H9 (cell line): Measurements from ENCODE around the gene GSG1L. TPM values are rescaled to one million over a fixed set of nuclear protein-coding genes. Genes with fewer than 3 reads are reported as not detected.

Experiments used
- DNase-seq: peaks from one replicate; pipeline ENCODE4 v3.0.0-alpha.2; 2017
- H2AFZ ChIP-seq: one replicate; pipeline ENCODE4 v1.6.1; 2013; ENCODE audit warnings: mild to moderate bottlenecking, low read length, control low read depth, moderate library complexity
- H2AK5ac ChIP-seq: 2 replicates; pipeline ENCODE4 v1.6.1; 2013; ENCODE audit warnings: low read length, control low read depth, mixed read lengths; ENCODE audit not compliant: insufficient read length
- H2BK120ac ChIP-seq: one replicate; pipeline ENCODE4 v1.6.1; 2013; ENCODE audit warnings: low read depth, mild to moderate bottlenecking, low read length, control low read depth, inconsistent platforms; ENCODE audit not compliant: poor library complexity, severe bottlenecking
- H2BK12ac ChIP-seq: 2 replicates; pipeline ENCODE4 v1.6.1; 2013; ENCODE audit warnings: low read length, control low read depth, mixed read lengths, low read depth; ENCODE audit not compliant: insufficient read length
- H2BK15ac ChIP-seq: 2 replicates; pipeline ENCODE4 v1.6.1; 2013; ENCODE audit warnings: low read depth, low read length, control low read depth
- H2BK20ac ChIP-seq: one replicate; pipeline ENCODE4 v1.6.1; 2013; ENCODE audit warnings: low read depth, mild to moderate bottlenecking, low read length, control low read depth, inconsistent platforms; ENCODE audit not compliant: poor library complexity, severe bottlenecking
- H2BK5ac ChIP-seq: 2 replicates; pipeline ENCODE4 v1.6.1; 2013; ENCODE audit warnings: low read length, control low read depth, mixed read lengths; ENCODE audit not compliant: insufficient read length
- H3K14ac ChIP-seq: 2 replicates; pipeline ENCODE4 v1.6.1; 2013; ENCODE audit warnings: low read length, control low read depth; ENCODE audit not compliant: insufficient read depth
- H3K18ac ChIP-seq: 2 replicates; pipeline ENCODE4 v1.6.1; 2013; ENCODE audit warnings: low read depth, mild to moderate bottlenecking, mixed read lengths, low read length, control low read depth; ENCODE audit not compliant: insufficient read length
- H3K23ac ChIP-seq: 2 replicates; pipeline ENCODE4 v1.6.1; 2013; ENCODE audit warnings: low read length, control low read depth, mixed read lengths, low read depth; ENCODE audit not compliant: insufficient read length
- H3K23me2 ChIP-seq: 2 replicates; pipeline ENCODE4 v1.6.1; 2013; ENCODE audit warnings: low read depth, mild to moderate bottlenecking, mixed read lengths, low read length, control low read depth; ENCODE audit not compliant: insufficient read length, poor library complexity, severe bottlenecking
- H3K27ac ChIP-seq: 2 replicates; pipeline ENCODE4 v1.5.1; 2013; ENCODE audit warnings: low read length, control low read depth, mixed read lengths, low read depth; ENCODE audit not compliant: insufficient read length
- H3K27me3 ChIP-seq: 2 replicates; pipeline ENCODE4 v1.6.1; 2013; ENCODE audit warnings: low read length, control low read depth, inconsistent platforms; ENCODE audit not compliant: insufficient read depth
- H3K4ac ChIP-seq: 2 replicates; pipeline ENCODE4 v1.6.1; 2013; ENCODE audit warnings: low read depth, mild to moderate bottlenecking, control low read depth, inconsistent platforms, low read length, moderate library complexity
- H3K4me1 ChIP-seq: 2 replicates; pipeline ENCODE4 v1.6.1; 2013; ENCODE audit warnings: low read length, control low read depth, inconsistent platforms; ENCODE audit not compliant: insufficient read depth
- H3K4me2 ChIP-seq: 2 replicates; pipeline ENCODE4 v1.6.1; 2013; ENCODE audit warnings: low read length, control low read depth, mixed read lengths; ENCODE audit not compliant: insufficient read length, insufficient read depth
- H3K56ac ChIP-seq: 2 replicates; pipeline ENCODE4 v1.6.1; 2013; ENCODE audit warnings: low read depth, mild to moderate bottlenecking, mixed read lengths, low read length, control low read depth; ENCODE audit not compliant: insufficient read length
- H3K79me1 ChIP-seq: 2 replicates; pipeline ENCODE4 v1.6.1; 2013; ENCODE audit warnings: low read depth, mild to moderate bottlenecking, moderate library complexity, low read length, control low read depth, inconsistent platforms; ENCODE audit not compliant: insufficient read depth, poor library complexity, severe bottlenecking
- H3K79me2 ChIP-seq: 2 replicates; pipeline ENCODE4 v1.6.1; 2013; ENCODE audit warnings: low read length, control low read depth, inconsistent platforms; ENCODE audit not compliant: insufficient read depth
- H3K9ac ChIP-seq: 2 replicates; pipeline ENCODE4 v1.6.1; 2013; ENCODE audit warnings: low read length, control low read depth, mixed read lengths; ENCODE audit not compliant: insufficient read length; ENCODE audit errors: extremely low read depth
- H3K9me3 ChIP-seq: one replicate; pipeline ENCODE4 v1.6.1; 2013; ENCODE audit warnings: low read depth, low read length, inconsistent platforms; ENCODE audit not compliant: control insufficient read depth
- H3T11ph ChIP-seq: one replicate; pipeline ENCODE4 v1.6.1; 2013; ENCODE audit warnings: mild to moderate bottlenecking, low read length, control low read depth, inconsistent platforms
- H4K20me1 ChIP-seq: one replicate; pipeline ENCODE4 v1.6.1; 2013; ENCODE audit not compliant: control insufficient read depth, insufficient read length, insufficient read depth
- H4K5ac ChIP-seq: 2 replicates; pipeline ENCODE4 v1.6.1; 2013; ENCODE audit warnings: low read depth, mild to moderate bottlenecking, mixed read lengths, low read length, control low read depth; ENCODE audit not compliant: insufficient read length
- H4K8ac ChIP-seq: replicated peaks from 2 replicates; pipeline ENCODE4 v1.6.1; 2013; ENCODE audit warnings: low read length, control low read depth, mixed read lengths, low read depth; ENCODE audit not compliant: insufficient read length
- H4K91ac ChIP-seq: 2 replicates; pipeline ENCODE4 v1.6.1; 2013; ENCODE audit warnings: low read depth, mild to moderate bottlenecking, moderate library complexity, mixed read lengths, low read length, control low read depth; ENCODE audit not compliant: insufficient read length
- H3K27ac Mint-ChIP-seq, 3 experiments: 2 replicates in 2 of 3; 3 replicates in 1 of 3; pipeline ENCODE4 v1.8.0; 2020 to 2021; ENCODE audit warnings: mixed read lengths in 3 of 3, mild to moderate bottlenecking in 1 of 3, moderate library complexity in 1 of 3
- H3K27me3 Mint-ChIP-seq: 2 replicates; pipeline ENCODE4 v1.8.0; 2021; ENCODE audit warnings: low read depth, mild to moderate bottlenecking, moderate library complexity, mixed read lengths
- H3K36me3 Mint-ChIP-seq, 3 experiments: 2 replicates in 2 of 3; 3 replicates in 1 of 3; pipeline ENCODE4 v1.8.0; 2020 to 2021; ENCODE audit warnings: low read depth in 3 of 3, mixed read lengths in 3 of 3; ENCODE audit not compliant: insufficient read depth in 1 of 3
- H3K4me1 Mint-ChIP-seq, 2 experiments: 2 replicates each; pipeline ENCODE4 v1.8.0; 2020; ENCODE audit warnings: mixed read lengths in 2 of 2
- H3K4me3 Mint-ChIP-seq, 2 experiments: 2 replicates in 1 of 2; 3 replicates in 1 of 2; pipeline ENCODE4 v1.8.0; 2020 to 2021; ENCODE audit warnings: mild to moderate bottlenecking in 2 of 2, mixed read lengths in 2 of 2, moderate library complexity in 1 of 2
- H3K9me3 Mint-ChIP-seq, 2 experiments: 2 replicates in 1 of 2; 3 replicates in 1 of 2; pipeline ENCODE4 v1.8.0; 2020; ENCODE audit warnings: mild to moderate bottlenecking in 2 of 2, mixed read lengths in 2 of 2, moderate library complexity in 1 of 2
- CTCF ChIP-seq: fragments of 200-600 bp; sonication (generic); conservative IDR thresholded peaks from 3 replicates; pipeline ENCODE4 v1.8.0; 2021; ENCODE audit warnings: antibody characterized with exemption, mild to moderate bottlenecking
- WGBS: extraction: QIAGEN DNeasy Blood & Tissue Kit; methylation state at CpG from one replicate; pipeline ENCODE4 v1.1.7; 2013; ENCODE audit warnings: missing lambda C conversion rate, low lambda C conversion rate, mixed read lengths; ENCODE audit not compliant: insufficient read length; ENCODE audit errors: extremely low coverage; 5-methylcytosine and 5-hydroxymethylcytosine counted together
- total RNA-seq: library from RNA; stranded (reverse); gene quantifications from 2 replicates; pipeline ENCODE4 v1.2.1, GENCODE V29; 2021

GSG1L gene
- total RNA-seq, 1 experiment from 2014 or later, result 0.35 TPM

- Histone ChIP-seq H3K56ac (no peak overlapping the region), H3K18ac (no peak overlapping the region), H3K9ac (no peak overlapping the region), H4K8ac (no peak overlapping the region), H2AK5ac (no peak overlapping the region), H3K79me1 (no peaks in the 10 kb centered on the region), H2BK15ac (no peak overlapping the region), H3K4ac (no peak overlapping the region), H3K4me1 (no peaks in the 10 kb centered on the region; the same call in 1 of the 2 replicates), H3T11ph (no peak overlapping the region), H4K20me1 (no peaks in the 10 kb centered on the region), H3K4me2 (no peak overlapping the region), H3K23me2 (no peaks in the 10 kb centered on the region), H2BK120ac (no peak overlapping the region), H3K9me3 (no peaks in the 10 kb centered on the region), H3K27me3 (no peaks in the 10 kb centered on the region), H2BK5ac (no peak overlapping the region), H2AFZ (no peak overlapping the region), H2BK12ac (no peak overlapping the region), H3K79me2 (no peaks in the 10 kb centered on the region), H2BK20ac (no peak overlapping the region), H3K14ac (no peak overlapping the region), H4K91ac (no peak overlapping the region), H4K5ac (no peak overlapping the region), H3K27ac (no peak overlapping the region), H3K23ac (no peak overlapping the region)
- Mint-ChIP-seq H3K27me3 (peaks cover 23% of the 10 kb centered on the region), H3K36me3 (no peaks in the 10 kb centered on the region), H3K27ac (no peak overlapping the region), H3K9me3 (no peaks in the 10 kb centered on the region), H3K4me3 (no peak overlapping the region), H3K4me1 (peaks cover 5 to 6% of the 10 kb centered on the region in 2 experiments; a peak in 3 of 4 replicates)
- DNase-seq, result no peak
- TF ChIP-seq CTCF, result no peak
- WGBS, result no CpG with 5 or more reads among the region's 10 CpGs
Measured at GRCh38 chr16:28035866-28036393, 27.6 kb downstream of the GSG1L start.
